GM19239 (cell line): Measurements from ENCODE around the gene ASPN.
A peak's percentile ranks its signal among the peaks of the same experiment; 100 is the strongest.

ENCODE experiments used
- DNase-seq: peaks from one replicate; pipeline ENCODE4 v3.0.0; 2011; ENCODE audit warnings: low spot score; ENCODE audit not compliant: insufficient read length
- FAIRE-seq: peaks from 2 replicates; lab custom pipeline; 2011; peaks lifted over from hg19 to GRCh38; lab: Jason Lieb, UNC

ASPN gene

GRCh38 chr9:92506184-92506857 is 24.0 kb upstream of the ASPN start:
- FAIRE-seq (no peak), DNase-seq (no peak)

DNA sequence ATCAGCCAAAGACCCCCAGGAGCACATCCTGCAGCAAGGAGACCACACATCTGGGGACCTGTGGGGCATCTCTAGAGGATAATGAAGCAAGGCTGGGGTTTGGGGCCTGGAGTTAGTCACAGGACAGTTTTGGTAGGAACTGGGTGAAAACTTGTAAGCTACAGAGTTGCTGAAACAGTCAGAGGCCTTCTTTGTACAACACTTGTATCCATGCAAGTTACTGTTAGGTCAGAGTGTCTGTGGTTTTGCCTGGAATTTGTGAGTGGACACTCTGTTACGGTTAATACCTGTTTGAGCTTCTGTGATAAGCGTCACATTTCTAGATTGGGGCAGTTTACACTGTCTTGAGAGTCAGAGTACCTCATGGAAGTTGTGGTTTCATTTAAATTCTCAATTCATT is 22.6 kb upstream of the ASPN start:
- DNase-seq (no peak), FAIRE-seq (no peak)

DNA sequence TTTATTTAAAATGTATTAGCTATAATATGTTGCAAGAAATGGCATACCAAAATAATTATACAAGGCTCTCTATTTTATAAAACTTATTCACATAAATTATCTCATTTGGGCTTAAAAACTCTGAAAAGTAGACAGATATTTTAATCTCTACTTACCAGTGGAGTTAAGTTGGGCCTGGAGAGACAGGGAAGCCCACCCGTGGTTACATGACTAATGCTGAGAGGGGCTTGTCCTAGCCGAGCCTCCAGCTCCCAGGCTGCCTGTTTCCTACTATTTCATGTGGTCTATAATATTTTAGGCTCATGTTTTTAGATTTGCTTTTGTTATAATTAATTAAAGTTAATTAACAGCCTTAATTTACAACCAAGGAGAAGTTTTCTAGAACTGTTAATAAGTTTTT is 20.9 kb upstream of the ASPN start:
- no peak for FAIRE-seq
- no peak for DNase-seq

DNA sequence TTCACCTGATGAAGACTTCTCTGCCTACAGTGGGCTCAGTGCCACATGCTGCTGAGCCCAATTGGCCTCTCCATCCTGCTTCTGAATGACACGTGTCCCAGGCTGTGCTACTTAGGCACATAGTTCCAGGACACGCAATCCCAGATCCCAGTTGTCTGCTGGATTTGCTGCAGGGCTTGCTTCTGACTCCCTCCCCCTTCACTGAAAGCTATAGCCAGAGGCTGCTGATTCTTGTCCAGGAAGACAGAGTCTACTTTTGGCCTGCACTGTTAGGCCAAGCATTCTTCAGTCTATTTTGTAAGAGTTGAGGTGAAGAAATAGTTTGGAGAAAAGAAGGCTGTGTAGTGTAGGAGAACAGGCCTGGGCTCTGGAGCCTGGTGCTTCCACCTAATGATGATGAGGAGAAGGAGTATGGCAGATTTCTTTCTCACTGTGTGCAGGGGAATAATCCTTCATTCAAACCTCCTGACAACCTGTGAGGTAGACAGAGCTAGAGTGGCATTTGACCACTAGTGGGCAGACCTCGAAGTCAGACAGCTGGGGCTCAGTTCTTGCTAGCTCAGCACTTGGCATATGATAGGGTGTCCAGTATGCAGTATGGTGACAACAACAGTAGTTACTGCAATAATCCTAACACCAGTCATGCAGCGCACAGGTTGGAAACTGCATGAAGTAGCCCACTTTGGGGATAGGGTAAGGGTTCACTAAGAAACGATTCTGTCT is 19.5 kb upstream of the ASPN start:
- DNase-seq (peak; percentile 4), FAIRE-seq (no peak)

DNA sequence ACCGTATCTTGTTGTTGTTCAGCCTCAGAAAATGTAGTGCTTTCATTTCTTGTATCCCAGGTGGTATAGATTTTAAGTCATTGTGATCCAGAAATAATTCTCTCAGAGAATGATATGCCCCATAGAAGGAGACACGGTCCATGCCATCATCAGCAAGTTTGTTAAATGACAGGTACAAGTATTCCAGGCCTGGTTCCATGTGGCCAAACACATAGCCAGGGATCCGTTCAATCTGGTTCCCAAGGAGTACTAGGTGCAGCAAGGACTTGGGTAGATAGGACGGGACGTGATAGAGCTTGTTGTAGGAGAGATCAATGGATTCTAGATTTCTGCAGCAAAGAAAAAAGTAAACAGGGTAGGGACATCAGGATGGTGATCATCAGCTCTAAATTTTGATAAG is 18.4 kb upstream of the ASPN start:
- DNase-seq, result no peak
- no peak for FAIRE-seq

GRCh38 chr9:92499701-92500100 is 17.4 kb upstream of the ASPN start:
- DNase-seq (no peak), FAIRE-seq (no peak)

- FAIRE-seq (no peak), DNase-seq (no peak)
These were observed 14.3 kb upstream of the ASPN start for GRCh38 chr9:92496396-92497176.

DNA sequence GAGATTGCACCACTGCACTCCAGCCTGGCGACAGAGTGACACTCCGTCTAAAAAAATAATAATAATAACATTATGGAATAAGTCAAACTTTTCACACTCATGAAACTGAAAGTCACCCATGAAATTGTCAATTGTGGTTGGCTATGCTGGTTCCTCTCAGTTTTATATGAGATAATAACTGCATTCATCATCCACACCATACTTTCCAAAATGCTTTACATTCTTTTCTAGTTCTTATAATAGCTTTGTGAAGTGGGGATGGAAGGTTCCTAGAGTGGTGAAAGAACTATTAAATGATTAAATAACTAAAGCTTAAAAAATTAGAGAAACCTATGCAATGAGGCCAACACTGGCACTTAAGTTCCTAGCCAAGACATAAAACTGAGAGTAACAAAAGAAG is 12.6 kb upstream of the ASPN start:
- no peak for DNase-seq
- FAIRE-seq, result no peak

- FAIRE-seq, result no peak
- no peak for DNase-seq
These were observed 11.6 kb upstream of the ASPN start for GRCh38 chr9:92493749-92494387.

DNA sequence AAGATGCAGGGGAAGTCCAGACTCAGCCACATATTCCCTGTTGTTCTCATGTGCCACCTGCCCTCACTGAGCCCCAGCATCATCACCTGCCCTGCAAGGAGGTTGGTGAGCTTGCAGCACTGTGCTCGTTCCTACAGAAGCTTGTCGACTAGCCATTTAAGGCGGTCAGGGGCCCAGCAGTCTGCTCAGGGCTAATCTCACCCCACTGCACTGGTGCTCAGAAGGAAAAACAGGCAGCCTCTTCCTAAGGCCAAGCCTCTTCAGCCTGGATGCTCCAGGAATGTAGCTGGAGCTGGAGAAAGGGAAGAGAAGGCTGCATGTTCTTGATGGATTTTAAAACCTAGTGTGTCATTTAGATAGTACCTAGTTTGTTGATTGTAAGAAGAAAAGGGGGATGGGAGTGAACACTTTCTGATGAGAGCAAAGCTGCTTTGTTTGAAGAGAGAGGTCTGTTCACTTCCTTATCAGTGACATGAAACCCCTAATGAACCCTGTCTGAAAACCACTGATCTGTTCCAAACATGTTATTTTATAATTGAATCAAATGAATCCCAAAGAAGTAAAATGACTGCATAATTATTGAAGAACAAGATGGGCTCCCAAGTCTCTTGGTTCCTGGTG is 10.6 kb upstream of the ASPN start:
- no peak for FAIRE-seq
- DNase-seq, result no peak

GRCh38 chr9:92488681-92489550 is 6.6 kb upstream of the ASPN start:
- DNase-seq, result no peak
- no peak for FAIRE-seq

DNA sequence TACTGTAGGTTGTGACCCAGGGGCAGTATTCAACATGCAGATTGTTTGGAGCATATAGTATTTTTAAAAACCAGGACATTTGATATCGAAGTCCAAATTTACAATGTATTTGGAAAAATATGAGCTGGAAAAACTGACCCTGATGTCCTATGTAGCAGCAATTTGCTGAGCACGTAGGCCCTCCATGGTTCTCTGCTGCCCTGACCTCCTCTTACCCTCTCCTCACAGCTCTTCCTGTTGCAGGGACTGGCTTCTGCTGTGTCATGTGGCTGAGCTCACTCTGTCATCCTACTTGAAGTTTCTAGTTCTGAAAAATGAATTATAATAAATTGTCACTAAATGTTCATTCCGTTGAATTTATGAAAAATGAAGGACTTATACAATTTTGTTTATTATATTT is 4.1 kb upstream of the ASPN start:
- no peak for FAIRE-seq
- no peak for DNase-seq

DNA sequence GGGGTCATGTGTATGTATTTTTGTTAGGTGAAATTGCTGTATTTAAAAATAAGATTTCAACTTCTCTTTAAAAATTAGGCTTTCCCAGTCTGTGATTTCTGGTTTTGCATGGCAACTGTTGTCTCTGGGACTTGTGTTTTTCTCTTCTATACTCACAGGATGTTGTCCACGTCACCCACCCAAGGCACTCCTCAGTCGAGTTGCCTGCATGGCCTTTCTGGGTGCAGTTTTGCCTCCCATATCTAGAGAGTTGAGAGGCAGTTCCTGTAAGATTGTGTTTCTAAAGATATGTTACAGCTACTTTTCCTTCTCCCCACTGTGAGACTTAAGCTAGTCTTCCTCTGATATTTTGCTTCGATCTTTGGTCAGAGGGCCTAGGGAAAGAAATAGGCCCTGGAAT is 2.3 kb upstream of the ASPN start:
- no peak for DNase-seq
- no peak for FAIRE-seq

DNA sequence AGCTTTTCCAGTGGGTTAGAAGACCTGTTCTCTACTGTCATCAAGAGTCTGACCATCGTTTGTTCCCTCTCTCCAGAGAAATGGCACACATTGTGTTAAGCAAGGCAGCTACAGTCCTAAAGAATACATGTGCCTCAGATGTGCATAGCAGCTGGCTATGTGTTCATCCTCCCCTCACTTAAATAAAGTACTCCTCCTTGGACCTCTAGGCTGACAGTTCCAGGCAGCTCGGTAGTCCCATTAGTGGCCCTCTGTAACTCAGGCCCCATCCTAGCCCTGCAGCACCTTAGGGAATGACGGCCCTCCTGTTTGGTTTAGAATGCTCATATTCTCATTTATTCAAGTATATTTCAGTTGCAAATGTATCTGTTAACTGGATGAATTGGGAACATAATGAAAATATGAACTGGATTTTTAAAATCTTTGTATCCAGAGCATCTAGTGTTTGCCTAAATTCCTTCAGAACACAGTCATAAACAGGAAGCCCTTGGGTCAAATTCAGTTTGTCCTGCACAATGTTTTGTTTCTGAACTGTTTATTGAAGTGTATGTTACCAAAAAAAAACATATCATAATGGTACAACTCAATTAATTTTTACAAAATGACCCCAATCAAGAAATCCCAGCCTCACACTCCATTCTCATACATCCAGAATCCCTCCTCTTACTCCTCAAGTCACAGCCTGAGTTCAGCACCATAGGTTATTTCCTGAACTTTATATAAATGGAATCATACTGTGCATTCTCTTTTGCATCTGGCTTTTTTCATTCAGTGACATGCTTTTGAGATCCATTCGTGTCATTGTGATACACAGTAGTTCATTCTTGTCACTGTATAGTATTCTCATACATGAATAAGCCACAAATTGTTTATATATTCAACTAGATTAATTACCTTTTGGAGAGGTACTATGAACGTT is 1.6 kb upstream of the ASPN start:
- no peak for FAIRE-seq
- DNase-seq, result no peak

- FAIRE-seq (no peak), DNase-seq (no peak)
These were observed 499 bp upstream of the ASPN start for GRCh38 chr9:92482805-92483204.

- DNase-seq (no peak), FAIRE-seq (no peak)
These were observed 1.2 kb downstream of the ASPN start for GRCh38 chr9:92480986-92481633.

DNA sequence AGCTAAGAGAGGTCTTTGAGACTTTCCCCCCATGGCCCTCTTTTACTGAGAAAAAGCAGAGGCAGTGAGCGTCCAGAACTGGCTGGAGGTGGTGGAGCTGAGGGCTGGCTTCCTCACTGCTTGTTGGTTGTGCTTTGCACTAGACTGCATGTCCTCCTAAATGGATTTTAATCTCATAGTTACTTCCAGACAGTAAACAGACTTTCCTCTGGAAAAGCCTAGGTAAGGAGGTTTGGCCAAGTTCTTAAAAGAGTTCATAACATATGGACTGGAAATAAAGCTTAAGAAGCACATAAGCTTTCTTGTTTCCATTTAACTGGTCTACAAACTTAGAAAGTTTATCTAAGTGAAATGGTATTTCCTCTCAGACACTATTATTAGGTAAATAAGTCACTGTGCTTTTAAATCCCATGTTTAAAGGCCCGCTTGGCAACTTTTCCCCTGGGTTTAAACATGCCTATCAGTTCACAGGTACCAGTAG is 2.0 kb downstream of the ASPN start:
- DNase-seq (no peak), FAIRE-seq (no peak)

GRCh38 chr9:92479346-92479745 is 3.0 kb downstream of the ASPN start:
- FAIRE-seq (no peak), DNase-seq (no peak)
